ENCODE measurements around the gene AURKA.

- TF ChIP-seq GATA3 (IDR thresholded peaks at IDR 0.05; ENCODE audit: low read depth, low read length) (no peak), GATA2 (IDR thresholded peaks at IDR 0.05; ENCODE audit: low read depth, low read length) (no peak)
Observed at GRCh38 chr20:56428881-56429280, 36.9 kb upstream of the AURKA start.
